Stimulated activated CD4-positive, alpha-beta T cell treated with anti-CD3 and anti-CD28 coated beads, Interleukin-12 subunit alpha, Interleukin-12 subunit beta, amount 100 ng/mL, for 48 hours (primary cell): ENCODE results near the gene EPB41L4B.
"Not testable (repeated sequence)": the region's sequence is repeated elsewhere in the genome, so short reads cannot be mapped to it uniquely, and the experiment has no call there.

ENCODE experiments used
- DNase-seq, 3 donors: peaks; one replicate each; pipeline ENCODE4 v3.0.0-alpha.2; 2020; ENCODE audit warnings: low read depth in 2 of 3, low spot score in 1 of 3

EPB41L4B gene

DNA sequence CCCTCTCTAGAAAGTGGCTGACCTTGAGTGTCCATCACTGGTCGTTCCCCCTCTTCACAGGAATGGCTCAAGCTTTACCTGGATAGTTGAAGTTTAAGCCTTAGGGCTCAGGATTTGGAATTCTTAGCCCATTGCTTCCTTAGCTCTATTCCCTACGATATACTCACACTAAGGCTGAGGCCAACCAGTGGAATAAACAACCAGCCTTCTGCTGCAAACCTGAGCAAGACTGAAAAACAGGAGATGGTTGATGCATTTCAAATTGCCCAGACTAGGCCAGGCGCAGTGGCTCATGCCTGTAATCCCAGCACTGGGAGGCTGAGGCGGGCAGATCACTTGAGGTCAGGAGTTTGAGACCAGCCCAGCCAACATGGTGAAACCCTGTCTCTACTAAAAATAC, 194.2 kb downstream of the EPB41L4B start:
- not testable (repeated sequence) for DNase-seq

GRCh38 chr9:109124121-109124520, 196.7 kb downstream of the EPB41L4B start:
- DNase-seq = no peak

- no peak for DNase-seq
Observed at GRCh38 chr9:109122726-109123621, 197.9 kb downstream of the EPB41L4B start.
